Measurements from ENCODE around the gene ASIC2. TPM values are rescaled to one million over a fixed set of nuclear protein-coding genes. Genes with fewer than 3 reads are reported as not detected.

ASIC2 gene
- total and polyA plus RNA-seq, 2 donors (not counting 1 experiment from before 2014, with no cell fraction given): not detected

DNA sequence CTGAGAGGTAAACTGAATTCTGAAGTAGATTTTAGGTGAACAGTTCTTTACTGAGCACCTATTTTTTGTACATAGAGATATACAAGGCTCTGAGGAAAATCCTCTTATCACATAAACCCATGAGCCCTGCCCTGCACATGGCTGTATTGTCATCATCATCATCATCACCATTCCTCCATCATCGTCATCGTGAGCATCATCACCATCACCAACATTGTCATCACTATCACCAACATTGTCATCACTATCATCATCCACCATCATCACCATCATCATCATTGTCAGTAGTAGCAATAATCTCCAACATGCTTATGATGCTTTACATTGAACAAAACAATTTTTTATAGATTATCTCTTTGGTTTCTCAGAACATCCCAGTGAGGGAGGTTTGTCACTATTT lies 20.7 kb downstream of the ASIC2 start:
- Histone ChIP-seq H3K4me2 (replicated peaks; ENCODE audit: low read depth, low read length, poor library complexity, severe bottlenecking) (no peak overlapping the region), H3K36me3 (replicated peaks in 1 of 2; ENCODE audit: control extremely low read depth in 1 of 2, control insufficient read depth in 1 of 2, extremely low read depth in 1 of 2, insufficient read depth in 2 of 2, low read length in 1 of 2) (no peaks in the 10 kb centered on the region), H4K20me1 (ENCODE audit: control insufficient read depth, insufficient read depth, low read length, poor library complexity, severe bottlenecking) (no peaks in the 10 kb centered on the region), H3K4me3 (ENCODE audit: control extremely low read depth in 1 of 5, extremely low read depth in 1 of 5, insufficient read depth in 1 of 5, low read depth in 2 of 5, low read length in 4 of 5) (no peak overlapping the region), H3K9me3 (ENCODE audit: control extremely low read depth in 1 of 3, control insufficient read depth in 2 of 3, insufficient read depth in 1 of 3, low read length in 2 of 3) (peaks cover 0 to 2% (median 0%) of the 10 kb centered on the region in 3 donors), H3K9ac (ENCODE audit: low read length) (no peak overlapping the region), H3K27me3 (replicated peaks in 1 of 4; ENCODE audit: control extremely low read depth in 1 of 4, control insufficient read depth in 3 of 4, insufficient read depth in 4 of 4, low read length in 3 of 4) (peaks cover 0 to 4% (median 0%) of the 10 kb centered on the region in 4 experiments), H3K27ac (ENCODE audit: low read length in 2 of 2) (no peak overlapping the region), H3K4me1 (ENCODE audit: control insufficient read depth in 2 of 2, insufficient read depth in 2 of 2, low read length in 2 of 2) (no peaks in the 10 kb centered on the region), H3K79me2 (ENCODE audit: control insufficient read depth, insufficient read depth, low read length) (no peaks in the 10 kb centered on the region), H2AFZ (ENCODE audit: insufficient read depth, low read depth, low read length, poor library complexity, severe bottlenecking) (no peak overlapping the region)
- Mint-ChIP-seq H3K27ac (no peak overlapping the region), H3K4me1 (no peaks in the 10 kb centered on the region), H3K4me3 (no peak overlapping the region), H3K9me3 (ENCODE audit: insufficient read depth) (no peaks in the 10 kb centered on the region), H3K27me3 (peaks cover 15% of the 10 kb centered on the region)
- WGBS (ENCODE audit: insufficient coverage): 86% methylated on average over 2 of the region's 2 CpGs
- intact Hi-C loops (cut with micrococcal nuclease): no loop called here
- ChIA-PET POLR2A (no interaction called here), CTCF (no interaction called here)
- DNase-seq (no peak), ATAC-seq (ENCODE audit: low read depth) (no peak)
- TF ChIP-seq EZH2 (IDR thresholded peaks at IDR 0.05; ENCODE audit: borderline replicate concordance, insufficient read depth, low read depth, low read length, poor library complexity, severe bottlenecking) (no peak), CTCF (IDR thresholded peaks at IDR 0.05) (no peak)

GRCh38 chr17:33269337-33270060 lies 23.6 kb downstream of the ASIC2 start:
- Mint-ChIP-seq H3K27ac (no peak overlapping the region), H3K4me1 (no peaks in the 10 kb centered on the region), H3K4me3 (no peak overlapping the region), H3K9me3 (ENCODE audit: insufficient read depth) (peaks cover 2% of the 10 kb centered on the region), H3K27me3 (peaks cover 11% of the 10 kb centered on the region)
- Histone ChIP-seq H3K9ac (ENCODE audit: low read length) (no peak overlapping the region), H3K36me3 (replicated peaks in 1 of 2; ENCODE audit: control extremely low read depth in 1 of 2, control insufficient read depth in 1 of 2, extremely low read depth in 1 of 2, insufficient read depth in 2 of 2, low read length in 1 of 2) (no peaks in the 10 kb centered on the region), H3K79me2 (ENCODE audit: control insufficient read depth, insufficient read depth, low read length) (no peaks in the 10 kb centered on the region), H3K4me2 (replicated peaks; ENCODE audit: low read depth, low read length, poor library complexity, severe bottlenecking) (no peak overlapping the region), H3K4me1 (ENCODE audit: control insufficient read depth in 2 of 2, insufficient read depth in 2 of 2, low read length in 2 of 2) (no peaks in the 10 kb centered on the region), H3K4me3 (ENCODE audit: control extremely low read depth in 1 of 5, extremely low read depth in 1 of 5, insufficient read depth in 1 of 5, low read depth in 2 of 5, low read length in 4 of 5) (no peak overlapping the region), H3K27ac (ENCODE audit: low read length in 2 of 2) (no peak overlapping the region), H3K9me3 (ENCODE audit: control extremely low read depth in 1 of 3, control insufficient read depth in 2 of 3, insufficient read depth in 1 of 3, low read length in 2 of 3) (peaks cover 0 to 2% (median 0%) of the 10 kb centered on the region in 3 donors), H2AFZ (ENCODE audit: insufficient read depth, low read depth, low read length, poor library complexity, severe bottlenecking) (no peak overlapping the region), H4K20me1 (ENCODE audit: control insufficient read depth, insufficient read depth, low read length, poor library complexity, severe bottlenecking) (no peaks in the 10 kb centered on the region), H3K27me3 (replicated peaks in 1 of 4; ENCODE audit: control extremely low read depth in 1 of 4, control insufficient read depth in 3 of 4, insufficient read depth in 4 of 4, low read length in 3 of 4) (peaks cover 0 to 4% (median 0%) of the 10 kb centered on the region in 4 experiments)
- DNase-seq (no peak), ATAC-seq (ENCODE audit: low read depth) (no peak)
- TF ChIP-seq EZH2 (IDR thresholded peaks at IDR 0.05; ENCODE audit: borderline replicate concordance, insufficient read depth, low read depth, low read length, poor library complexity, severe bottlenecking) (no peak), CTCF (IDR thresholded peaks at IDR 0.05) (no peak)
- CTCF ChIA-PET: no interaction called here
- intact Hi-C loops (cut with micrococcal nuclease): no loop called here
- 100% methylated on average over 1 of the region's 2 CpGs for WGBS (ENCODE audit: insufficient coverage)
- POLR2A ChIA-PET: no interaction called here
